HepG2 (cell line): ENCODE measurements around the gene TBC1D7. TPM values are rescaled to one million over a fixed set of nuclear protein-coding genes. Genes with fewer than 3 reads are reported as not detected.

ENCODE experiments used
- ATAC-seq: fragments of 200-7000 bp; cut with Tn5 transposase; 3 replicates; pipeline ENCODE4 v1.9.1; 2020; ENCODE audit warnings: mild to moderate bottlenecking, moderate library complexity
- BruUV-seq: library from RNA; stranded (reverse); fragments of 400-500 nt; replicated peaks from 2 replicates; lab custom pipeline; 2021; lab: Mats Ljungman, UMichigan
- CTCF ChIA-PET: fragments of 300-600 bp; formaldehyde crosslinking; extraction: SDS; loops from one replicate; lab custom pipeline; 2021; ENCODE audit warnings: low total read pairs, inconsistent platforms, low intra/inter-chr PET ratio; lab: Yijun Ruan, JAX
- POLR2A ChIA-PET: fragments of 350-600 bp; sonication (Branson Sonifier 250); formaldehyde crosslinking; loops from one replicate; lab custom pipeline; 2020; ENCODE audit warnings: antibody characterized with exemption, inconsistent platforms; lab: Yijun Ruan, JAX
- DNase-seq: peaks from one replicate; pipeline ENCODE4 v3.0.0-alpha.2; 2015; ENCODE audit warnings: low spot score
- FAIRE-seq: peaks from 3 replicates; lab custom pipeline; 2011; peaks lifted over from hg19 to GRCh38; lab: Jason Lieb, UNC
- H2AFZ ChIP-seq: one replicate; pipeline ENCODE4 v1.6.1; 2011; ENCODE audit warnings: low read length, inconsistent platforms
- H3K27ac ChIP-seq: fragments of 300-600 bp; 3 replicates; pipeline ENCODE4 v1.8.0; 2011; ENCODE audit warnings: mixed run types, mild to moderate bottlenecking, mixed read lengths, low read length, inconsistent platforms; ENCODE audit not compliant: insufficient read depth; ENCODE audit errors: extremely low read length
- H3K27me3 ChIP-seq, 2 experiments: fragments of 200-600 bp in 1 of 2; 2 replicates in 1 of 2; 3 replicates in 1 of 2; pipeline versions ENCODE4 v1.6.0 to v1.8.0; 2011; ENCODE audit warnings: low read length in 2 of 2, mild to moderate bottlenecking in 2 of 2, moderate library complexity in 2 of 2, inconsistent platforms in 1 of 2; ENCODE audit not compliant: insufficient read depth in 2 of 2, control insufficient read depth in 1 of 2
- H3K36me3 ChIP-seq, 2 experiments: fragments of 200-600 bp in 1 of 2; replicated peaks in 1 of 2; 2 replicates in 1 of 2; 3 replicates in 1 of 2; pipeline versions ENCODE4 v1.5.1 to v1.8.0; 2011; ENCODE audit warnings: low read length in 2 of 2, inconsistent platforms in 1 of 2; ENCODE audit not compliant: insufficient read depth in 2 of 2, control insufficient read depth in 1 of 2
- H3K4me1 ChIP-seq: 2 replicates; pipeline ENCODE4 v1.5.1; 2012; ENCODE audit warnings: low read length, inconsistent platforms; ENCODE audit not compliant: insufficient read depth
- H3K4me2 ChIP-seq: 2 replicates; pipeline ENCODE4 v1.6.0; 2011; ENCODE audit warnings: low read depth, low read length, inconsistent platforms
- H3K4me3 ChIP-seq, 3 experiments: fragments of 200-600 bp in 1 of 3; sonication (generic), shearing (Covaris generic) in 1 of 3; replicated peaks in 1 of 3; 2 replicates each; pipeline ENCODE4 v1.5.1; 2011 to 2016; ENCODE audit warnings: low read length in 3 of 3, inconsistent platforms in 2 of 3, low read depth in 2 of 3, mild to moderate bottlenecking in 2 of 3, control low read depth in 1 of 3, mixed read lengths in 1 of 3; ENCODE audit not compliant: insufficient read depth in 1 of 3
- H3K79me2 ChIP-seq: one replicate; pipeline ENCODE4 v1.6.1; 2011; ENCODE audit warnings: low read length, inconsistent platforms; ENCODE audit not compliant: insufficient read depth
- H3K9ac ChIP-seq: 2 replicates; pipeline ENCODE4 v1.6.0; 2011; ENCODE audit warnings: mild to moderate bottlenecking, low read depth, low read length, inconsistent platforms; ENCODE audit not compliant: insufficient read depth
- H3K9me3 ChIP-seq: 2 replicates; pipeline ENCODE4 v1.5.1; 2012; ENCODE audit warnings: mild to moderate bottlenecking, low read length
- H4K20me1 ChIP-seq: 2 replicates; pipeline ENCODE4 v1.6.0; 2011; ENCODE audit warnings: inconsistent platforms, mild to moderate bottlenecking, low read length, moderate library complexity; ENCODE audit not compliant: insufficient read depth
- ARID5B ChIP-seq: IDR thresholded peaks from 2 replicates; pipeline ENCODE4 v1.4.0; 2020; ENCODE audit warnings: mild to moderate bottlenecking, missing genetic modification reagents
- CTCF ChIP-seq: sonication (generic); formaldehyde crosslinking; IDR thresholded peaks from 2 replicates; pipeline ENCODE4 v1.5.0; 2020; ENCODE audit warnings: mild to moderate bottlenecking, missing genetic modification reagents, moderate library complexity
- ETS1 ChIP-seq: sonication (generic); formaldehyde crosslinking; IDR thresholded peaks from 2 replicates; pipeline ENCODE4 v1.4.0; 2020; ENCODE audit warnings: missing genetic modification reagents
- GMEB2 ChIP-seq: IDR thresholded peaks from 2 replicates; pipeline ENCODE4 v1.6.1; 2016; ENCODE audit warnings: missing biosample characterization, missing genetic modification reagents, low read depth
- PPARG ChIP-seq: conservative IDR thresholded peaks from 2 replicates; pipeline ENCODE4 v1.6.1; 2016; ENCODE audit warnings: missing biosample characterization, missing genetic modification reagents
- STAG1 ChIP-seq: sonication (generic); formaldehyde crosslinking; IDR thresholded peaks from 2 replicates; pipeline ENCODE4 v1.4.0; 2020; ENCODE audit warnings: missing genetic modification reagents
- U2AF1 ChIP-seq: fragments of 200-400 bp; formaldehyde crosslinking; optimal IDR thresholded peaks from 2 replicates; pipeline ENCODE3; 2017; ENCODE audit warnings: mild to moderate bottlenecking, low read depth, low read length
- ZMAT5 ChIP-seq: sonication (generic); formaldehyde crosslinking; IDR thresholded peaks from 2 replicates; pipeline ENCODE4 v1.5.0; 2020; ENCODE audit warnings: mild to moderate bottlenecking, low read depth, missing genetic modification reagents, borderline replicate concordance
- WGBS: methylation state at CpG from one replicate; pipeline ENCODE4 v1.1.6; 2017; ENCODE audit warnings: low lambda C conversion rate; 5-methylcytosine and 5-hydroxymethylcytosine counted together
- in situ Hi-C: cut with HindIII; loops from 2 replicates; pipeline ENCODE4 v1.10.0; 2017; ENCODE audit warnings: low pct_unique_long_range_greater_than_20kb; ENCODE audit not compliant: extremely low pct_ligation_motif_present
- intact Hi-C: fragments of 100-400 bp; cut with micrococcal nuclease; formaldehyde crosslinking; loops from one replicate; pipeline ENCODE4 v1.10.0; 2022; ENCODE audit not compliant: unreplicated experiment
- polyA plus RNA-seq, 8 experiments: library from polyadenylated mRNA; depleted of rRNA in 3 of 8; stranded (reverse) in 7 of 8; unstranded in 1 of 8; fragments of >200 nt; fragmentation: Illumina TruSeq in 4 of 8; extraction: Trizol in 4 of 8; gene quantifications; 2 replicates each; pipeline versions ENCODE4 v1.2.1 to v1.2.3, GENCODE V29; 2011 to 2016; ENCODE audit warnings: low read depth in 4 of 8, missing spikeins in 1 of 8, mixed read lengths in 1 of 8; ENCODE audit not compliant: insufficient read depth in 1 of 8
- total RNA-seq, 5 experiments: library from RNA; depleted of rRNA; stranded (reverse); fragments of >200 nt; fragmentation: Illumina TruSeq; extraction: Trizol; gene quantifications; 2 replicates each; pipeline ENCODE4 v1.2.3, GENCODE V29; 2016; ENCODE audit warnings: low read depth in 1 of 5

The TBC1D7 gene
- total and polyA plus RNA-seq, 2 of the 13 experiments (the other 11 are each of a cell fraction or from before 2014, with no cell fraction given) = 23.3 to 30.8 TPM

- Histone ChIP-seq H3K36me3 (peaks cover 0 to 1% of the 10 kb centered on the region in 2 experiments; a peak in 1 of 5 replicates), H3K27me3 (no peaks in the 10 kb centered on the region), H3K9ac (no peak overlapping the region), H2AFZ (no peak overlapping the region), H3K4me3 (no peak overlapping the region), H3K4me1 (peaks cover 6% of the 10 kb centered on the region; the same call in 1 of the 2 replicates), H3K4me2 (no peak overlapping the region), H4K20me1 (no peaks in the 10 kb centered on the region), H3K9me3 (no peaks in the 10 kb centered on the region), H3K27ac (no peak overlapping the region), H3K79me2 (no peaks in the 10 kb centered on the region)
- FAIRE-seq (no peak), ATAC-seq (peak; percentile 40; the same call in 1 of the 3 replicates), DNase-seq (no peak)
- in situ Hi-C loops (no loop called here), intact Hi-C loops (no loop called here)
- TF ChIP-seq STAG1 (CRISPR knock-in tag) (peak; percentile 32), PPARG (no peak), ZMAT5 (CRISPR knock-in tag) (no peak), CTCF (CRISPR knock-in tag) (peak; percentile 14; the same call in 1 of the 2 replicates), U2AF1 (no peak)
- 89% methylated on average over 2 of the region's 2 CpGs for WGBS
- no TSS peak for BruUV-seq
- ChIA-PET POLR2A (no interaction called here), CTCF (no interaction called here)
These were observed 30.2 kb upstream of the TBC1D7 start for GRCh38 chr6:13358511-13358910.

- no peak overlapping the region for H3K4me3 ChIP-seq
- intact Hi-C loops (no loop called here), in situ Hi-C loops (no loop called here)
- WGBS = 89% methylated on average over 14 of the region's 14 CpGs
- FAIRE-seq = no peak
- ChIA-PET POLR2A (no interaction called here), CTCF (no interaction called here)
- H3K27me3 ChIP-seq = no peaks in the 10 kb centered on the region
- no peak overlapping the region for H3K4me2 ChIP-seq
- no peak overlapping the region for H3K9ac ChIP-seq
- peaks cover 6% of the 10 kb centered on the region; the same call in 1 of the 2 replicates for H3K4me1 ChIP-seq
- H3K79me2 ChIP-seq = no peaks in the 10 kb centered on the region
- H2AFZ ChIP-seq = no peak overlapping the region
- no peak overlapping the region for H3K27ac ChIP-seq
- H3K9me3 ChIP-seq = no peaks in the 10 kb centered on the region
- ATAC-seq = no peak
- no peak for DNase-seq
- no TSS peak for BruUV-seq
- H4K20me1 ChIP-seq = no peaks in the 10 kb centered on the region
- H3K36me3 ChIP-seq = no peaks in the 10 kb centered on the region
- TF ChIP-seq GMEB2 (CRISPR knock-in tag) = no peak
- no peak for TF ChIP-seq ARID5B
- no peak for TF ChIP-seq ETS1 (CRISPR knock-in tag)
These were observed 29.3 kb upstream of the TBC1D7 start for GRCh38 chr6:13357551-13358075.
